GM21360 (cell line): ENCODE measurements around the gene PARL.
"Not testable (repeated sequence)": the region's sequence is repeated elsewhere in the genome, so short reads cannot be mapped to it uniquely, and the experiment has no call there.

Source experiments
- ATAC-seq: cut with Tn5 transposase; IDR thresholded peaks from one replicate; pipeline ENCODE4 v1.9.1; 2021; ENCODE audit warnings: mild to moderate bottlenecking, moderate library complexity; ENCODE audit not compliant: unreplicated experiment

PARL gene

GRCh38 chr3:183792976-183793375, 91.7 kb downstream of the PARL start:
- ATAC-seq, result no peak

- no peak for ATAC-seq
Observed at GRCh38 chr3:183790700-183791099, 94.0 kb downstream of the PARL start.

- no peak for ATAC-seq
Observed at GRCh38 chr3:183789826-183790225, 94.9 kb downstream of the PARL start.

GRCh38 chr3:183784503-183784902, 100.2 kb downstream of the PARL start:
- ATAC-seq, result not testable (repeated sequence)

DNA sequence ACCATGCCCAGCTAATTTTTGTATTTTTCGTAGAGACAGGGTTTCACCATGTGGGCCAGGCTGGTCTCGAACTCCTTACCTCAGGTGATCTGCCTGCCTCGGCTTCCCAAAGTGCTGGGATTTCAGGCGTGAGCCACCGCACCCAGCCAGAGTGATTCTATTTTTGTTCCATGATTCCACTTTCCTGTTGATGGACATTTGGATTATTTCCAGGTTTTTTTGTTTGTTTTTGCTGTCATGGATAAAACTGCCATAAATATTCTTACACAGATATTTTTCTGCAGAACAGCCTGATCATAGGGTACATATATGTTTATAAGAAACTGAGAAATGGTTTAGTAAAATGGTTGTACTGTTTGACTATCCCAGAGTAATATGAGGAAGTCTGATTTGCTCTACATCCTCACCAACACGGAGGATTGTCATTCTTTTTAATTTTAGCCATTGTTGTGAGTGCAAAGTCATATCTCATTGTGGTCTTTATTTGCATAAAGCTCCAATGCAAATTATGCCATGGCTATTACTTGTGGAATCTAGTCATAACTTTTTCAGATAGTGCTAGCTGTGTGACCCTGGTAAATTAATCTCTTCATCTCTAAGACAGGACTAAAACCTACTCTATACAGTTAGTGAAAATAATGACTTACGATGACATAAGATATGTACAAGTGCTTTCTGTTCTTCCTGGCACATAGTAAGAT, 102.0 kb downstream of the PARL start:
- ATAC-seq, result no peak

GRCh38 chr3:183781246-183781645, 103.4 kb downstream of the PARL start:
- ATAC-seq, result no peak

DNA sequence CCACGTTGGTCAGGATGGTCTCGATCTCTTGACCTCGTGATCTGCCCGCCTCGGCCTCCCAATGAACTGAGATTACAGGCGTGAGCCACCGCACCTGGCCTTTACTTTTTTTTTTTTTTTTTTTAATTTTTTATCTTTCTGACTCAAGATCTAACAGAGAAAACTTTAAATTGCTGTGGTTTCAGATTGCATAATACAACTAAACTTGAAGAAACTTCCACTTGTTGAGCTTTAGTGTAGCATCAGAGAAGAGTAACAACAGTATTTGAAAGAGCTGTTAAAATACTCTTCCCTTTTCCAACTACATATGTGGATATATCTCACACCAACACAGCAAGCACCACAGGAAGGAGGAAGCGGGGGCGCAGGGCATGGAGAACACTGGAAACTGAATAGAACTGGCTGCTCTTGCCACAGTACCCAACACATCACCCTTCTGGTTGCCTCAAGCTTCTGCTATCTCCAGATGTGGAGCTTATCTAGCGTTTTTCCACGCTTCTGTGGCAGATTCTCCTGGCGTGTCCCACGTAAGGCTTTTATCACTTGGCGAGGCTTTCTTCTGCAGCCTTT, 104.7 kb downstream of the PARL start:
- no peak for ATAC-seq
